Measurements from ENCODE around the gene OPCML. TPM values are rescaled to one million over a fixed set of nuclear protein-coding genes. Genes with fewer than 3 reads are reported as not detected.

OPCML gene
- polyA plus RNA-seq, 3 donors = not detected

DNA sequence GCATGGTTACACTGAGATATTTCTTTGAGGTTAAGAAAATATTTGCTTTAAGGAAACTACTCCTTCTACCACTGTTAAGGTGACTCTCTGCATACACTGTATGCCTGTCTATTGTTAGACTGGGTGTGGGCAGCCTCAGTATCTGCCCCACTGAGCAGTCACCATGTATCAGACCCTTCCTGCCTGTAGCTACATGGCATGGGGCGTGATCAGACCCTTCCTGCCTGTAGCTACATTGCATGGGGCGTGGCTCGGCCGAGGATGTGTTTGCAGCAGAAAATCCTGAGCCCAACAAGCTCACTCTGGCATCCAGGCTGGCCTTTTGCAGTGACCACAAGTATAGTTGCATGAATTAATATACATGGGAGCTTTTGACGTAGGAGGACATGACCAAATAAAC is 669.4 kb downstream of the OPCML start:
- WGBS (ENCODE audit: insufficient coverage) = 94% methylated on average over 4 of the region's 5 CpGs

DNA sequence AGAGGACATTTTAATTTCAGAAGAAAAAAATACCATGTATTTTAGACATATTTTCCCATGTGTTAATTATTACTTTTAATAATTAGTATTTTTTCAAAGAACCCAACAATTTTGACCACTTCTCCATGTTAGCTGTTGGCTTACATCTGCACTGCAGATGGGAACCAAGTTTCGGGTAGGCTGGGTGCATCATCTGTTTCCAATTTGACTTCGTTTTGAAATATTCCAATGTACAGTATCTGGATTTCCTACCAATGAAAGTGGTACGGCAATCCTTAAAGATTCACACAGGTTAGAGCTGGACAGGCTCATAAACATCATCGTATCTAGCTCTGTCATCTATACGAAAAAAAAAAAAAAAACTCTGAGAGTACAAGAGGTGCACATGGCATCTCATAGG is 670.2 kb downstream of the OPCML start:
- DNase-seq = no peak
- Histone ChIP-seq H3K27me3 (ENCODE audit: control insufficient read depth in 2 of 2, insufficient read depth in 2 of 2, low read length in 2 of 2) (no peaks in the 10 kb centered on the region), H3K4me3 (replicated peaks in 1 of 3; ENCODE audit: low read depth in 2 of 3, low read length in 3 of 3) (no peak overlapping the region), H3K27ac (ENCODE audit: low read depth in 1 of 2, low read length in 2 of 2) (no peak overlapping the region), H3K79me2 (ENCODE audit: insufficient read depth, low read length) (no peaks in the 10 kb centered on the region), H3K4me2 (replicated peaks; ENCODE audit: extremely low read depth, low read length, poor library complexity, severe bottlenecking) (no peak overlapping the region), H3K9me3 (replicated peaks in 1 of 2; ENCODE audit: control insufficient read depth in 1 of 2, insufficient read depth in 1 of 2, low read length in 2 of 2) (peaks cover 0 to 12% of the 10 kb centered on the region in 2 donors), H4K20me1 (ENCODE audit: insufficient read depth, low read length) (no peaks in the 10 kb centered on the region), H3K4me1 (ENCODE audit: control insufficient read depth in 1 of 2, insufficient read depth in 2 of 2, low read length in 2 of 2) (no peaks in the 10 kb centered on the region), H2AFZ (ENCODE audit: insufficient read depth, low read depth, low read length, poor library complexity, severe bottlenecking) (no peak overlapping the region), H3K36me3 (replicated peaks in 1 of 2; ENCODE audit: control insufficient read depth in 1 of 2, insufficient read depth in 2 of 2, low read length in 2 of 2) (no peaks in the 10 kb centered on the region), H3K9ac (ENCODE audit: insufficient read depth, low read length, poor library complexity, severe bottlenecking) (no peak overlapping the region)
- TF ChIP-seq, protein P1, sequence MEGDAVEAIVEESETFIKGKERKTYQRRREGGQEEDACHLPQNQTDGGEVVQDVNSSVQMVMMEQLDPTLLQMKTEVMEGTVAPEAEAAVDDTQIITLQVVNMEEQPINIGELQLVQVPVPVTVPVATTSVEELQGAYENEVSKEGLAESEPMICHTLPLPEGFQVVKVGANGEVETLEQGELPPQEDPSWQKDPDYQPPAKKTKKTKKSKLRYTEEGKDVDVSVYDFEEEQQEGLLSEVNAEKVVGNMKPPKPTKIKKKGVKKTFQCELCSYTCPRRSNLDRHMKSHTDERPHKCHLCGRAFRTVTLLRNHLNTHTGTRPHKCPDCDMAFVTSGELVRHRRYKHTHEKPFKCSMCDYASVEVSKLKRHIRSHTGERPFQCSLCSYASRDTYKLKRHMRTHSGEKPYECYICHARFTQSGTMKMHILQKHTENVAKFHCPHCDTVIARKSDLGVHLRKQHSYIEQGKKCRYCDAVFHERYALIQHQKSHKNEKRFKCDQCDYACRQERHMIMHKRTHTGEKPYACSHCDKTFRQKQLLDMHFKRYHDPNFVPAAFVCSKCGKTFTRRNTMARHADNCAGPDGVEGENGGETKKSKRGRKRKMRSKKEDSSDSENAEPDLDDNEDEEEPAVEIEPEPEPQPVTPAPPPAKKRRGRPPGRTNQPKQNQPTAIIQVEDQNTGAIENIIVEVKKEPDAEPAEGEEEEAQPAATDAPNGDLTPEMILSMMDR (IDR thresholded peaks at IDR 0.05) = no peak
- no peaks in the 10 kb centered on the region for H3K27me3 Mint-ChIP-seq (ENCODE audit: low read depth in 3 of 3)
- no peak overlapping the region for H3K27ac Mint-ChIP-seq
- intact Hi-C loops (cut with micrococcal nuclease) = no loop called here
- 100% methylated on average over 1 of the region's 5 CpGs for WGBS (ENCODE audit: insufficient coverage)
- no peak overlapping the region for H3K4me3 Mint-ChIP-seq
- H3K9me3 Mint-ChIP-seq = peaks cover 0 to 6% (median 3%) of the 10 kb centered on the region in 7 donors
- no peaks in the 10 kb centered on the region for H3K36me3 Mint-ChIP-seq
- no peaks in the 10 kb centered on the region for H3K4me1 Mint-ChIP-seq

More for the DNA sequence above, 669.4 kb downstream of the OPCML start:
- Mint-ChIP-seq H3K27me3 (ENCODE audit: low read depth in 3 of 3) (no peaks in the 10 kb centered on the region), H3K36me3 (no peaks in the 10 kb centered on the region), H3K27ac (no peak overlapping the region), H3K9me3 (peaks cover 0 to 6% (median 3%) of the 10 kb centered on the region in 7 donors), H3K4me3 (no peak overlapping the region), H3K4me1 (no peaks in the 10 kb centered on the region)
- H3K79me2 ChIP-seq (ENCODE audit: insufficient read depth, low read length) = no peaks in the 10 kb centered on the region
- H3K4me1 ChIP-seq (ENCODE audit: control insufficient read depth in 1 of 2, insufficient read depth in 2 of 2, low read length in 2 of 2) = no peaks in the 10 kb centered on the region
- TF ChIP-seq, protein P1 (IDR thresholded peaks at IDR 0.05) = no peak
- H3K9me3 ChIP-seq (replicated peaks in 1 of 2; ENCODE audit: control insufficient read depth in 1 of 2, insufficient read depth in 1 of 2, low read length in 2 of 2) = peaks cover 0 to 12% of the 10 kb centered on the region in 2 donors
- no peak overlapping the region for H2AFZ ChIP-seq (ENCODE audit: insufficient read depth, low read depth, low read length, poor library complexity, severe bottlenecking)
- H3K27me3 ChIP-seq (ENCODE audit: control insufficient read depth in 2 of 2, insufficient read depth in 2 of 2, low read length in 2 of 2) = no peaks in the 10 kb centered on the region
- DNase-seq = no peak
- no peak overlapping the region for H3K27ac ChIP-seq (ENCODE audit: low read depth in 1 of 2, low read length in 2 of 2)
- H3K9ac ChIP-seq (ENCODE audit: insufficient read depth, low read length, poor library complexity, severe bottlenecking) = no peak overlapping the region
- H3K4me2 ChIP-seq (replicated peaks; ENCODE audit: extremely low read depth, low read length, poor library complexity, severe bottlenecking) = no peak overlapping the region
- H3K36me3 ChIP-seq (replicated peaks in 1 of 2; ENCODE audit: control insufficient read depth in 1 of 2, insufficient read depth in 2 of 2, low read length in 2 of 2) = no peaks in the 10 kb centered on the region
- intact Hi-C loops (cut with micrococcal nuclease) = no loop called here
- H3K4me3 ChIP-seq (replicated peaks in 1 of 3; ENCODE audit: low read depth in 2 of 3, low read length in 3 of 3) = no peak overlapping the region
- H4K20me1 ChIP-seq (ENCODE audit: insufficient read depth, low read length) = no peaks in the 10 kb centered on the region
